ENCODE data around the gene CRIP3.

DNA sequence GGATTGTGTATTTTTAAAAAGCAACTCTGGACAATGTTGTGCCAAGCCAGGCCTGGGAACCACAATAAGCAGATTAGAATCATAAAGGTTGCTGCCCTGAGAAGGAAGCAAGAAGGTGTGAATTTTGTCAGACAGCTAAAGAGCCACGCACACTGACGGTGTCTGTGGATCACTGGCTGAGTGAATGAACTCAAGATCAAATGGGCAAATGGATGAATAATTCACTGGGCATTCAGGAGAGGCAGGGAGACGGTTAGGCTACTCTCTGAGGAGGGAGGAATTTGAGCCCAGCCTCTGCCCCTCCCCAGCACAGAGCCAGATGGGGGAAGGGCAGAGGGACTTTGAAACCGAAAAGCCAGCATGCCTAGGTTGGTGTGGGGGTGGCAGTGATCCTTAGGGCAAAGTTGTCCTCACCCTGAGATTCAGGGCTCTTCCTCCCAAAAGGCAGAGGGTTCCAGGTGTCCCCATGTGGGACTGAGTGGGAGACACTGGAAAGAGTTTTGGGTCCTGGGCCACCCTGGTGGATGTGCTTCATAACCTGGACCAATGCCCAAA, 30.0 kb downstream of the CRIP3 start:
- TF ChIP-seq, protein P1, sequence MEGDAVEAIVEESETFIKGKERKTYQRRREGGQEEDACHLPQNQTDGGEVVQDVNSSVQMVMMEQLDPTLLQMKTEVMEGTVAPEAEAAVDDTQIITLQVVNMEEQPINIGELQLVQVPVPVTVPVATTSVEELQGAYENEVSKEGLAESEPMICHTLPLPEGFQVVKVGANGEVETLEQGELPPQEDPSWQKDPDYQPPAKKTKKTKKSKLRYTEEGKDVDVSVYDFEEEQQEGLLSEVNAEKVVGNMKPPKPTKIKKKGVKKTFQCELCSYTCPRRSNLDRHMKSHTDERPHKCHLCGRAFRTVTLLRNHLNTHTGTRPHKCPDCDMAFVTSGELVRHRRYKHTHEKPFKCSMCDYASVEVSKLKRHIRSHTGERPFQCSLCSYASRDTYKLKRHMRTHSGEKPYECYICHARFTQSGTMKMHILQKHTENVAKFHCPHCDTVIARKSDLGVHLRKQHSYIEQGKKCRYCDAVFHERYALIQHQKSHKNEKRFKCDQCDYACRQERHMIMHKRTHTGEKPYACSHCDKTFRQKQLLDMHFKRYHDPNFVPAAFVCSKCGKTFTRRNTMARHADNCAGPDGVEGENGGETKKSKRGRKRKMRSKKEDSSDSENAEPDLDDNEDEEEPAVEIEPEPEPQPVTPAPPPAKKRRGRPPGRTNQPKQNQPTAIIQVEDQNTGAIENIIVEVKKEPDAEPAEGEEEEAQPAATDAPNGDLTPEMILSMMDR (IDR thresholded peaks at IDR 0.05), result no peak
- TF ChIP-seq POLR2A (IDR thresholded peaks at IDR 0.05), result no peak
- no peak for TF ChIP-seq EP300 (IDR thresholded peaks at IDR 0.05)

Measured in stomach (tissue), 4 donors.